GM12878 (cell line): ENCODE results near the gene RHBDF2. TPM values are rescaled to one million over a fixed set of nuclear protein-coding genes. Genes with fewer than 3 reads are reported as not detected.

ENCODE experiments used
- CHD2 ChIP-seq: IDR thresholded peaks from 2 replicates; pipeline ENCODE4 v1.6.1; 2011; ENCODE audit warnings: low read depth, low read length, improper control_type of control experiment, borderline replicate concordance
- ESRRA ChIP-seq: IDR thresholded peaks from 2 replicates; pipeline ENCODE4 v1.6.1; 2012; ENCODE audit warnings: mild to moderate bottlenecking, low read length, improper control_type of control experiment
- IKZF2 ChIP-seq, 2 experiments: fragments of 450-650 bp; IDR thresholded peaks; 2 replicates each; pipeline ENCODE4 v1.6.1; 2017; ENCODE audit warnings: mild to moderate bottlenecking in 2 of 2, moderate library complexity in 2 of 2
- MAX ChIP-seq: IDR thresholded peaks from 2 replicates; pipeline ENCODE4 v1.6.1; 2012; ENCODE audit warnings: low read depth, low read length, improper control_type of control experiment
- MYC ChIP-seq: IDR thresholded peaks from 2 replicates; pipeline ENCODE4 v1.6.1; 2011; ENCODE audit warnings: mild to moderate bottlenecking, low read length, moderate library complexity, inconsistent platforms; ENCODE audit not compliant: insufficient read depth, insufficient replicate concordance, insufficient read length, severe bottlenecking
- NR2C1 ChIP-seq: fragments of 450-650 bp; IDR thresholded peaks from 2 replicates; pipeline ENCODE4 v1.6.1; 2017; ENCODE audit warnings: antibody characterized with exemption, mild to moderate bottlenecking, moderate library complexity
- SUPT20H ChIP-seq: IDR thresholded peaks from 2 replicates; pipeline ENCODE4 v1.6.1; 2011; ENCODE audit warnings: low read depth, mild to moderate bottlenecking, low read length, moderate library complexity, borderline replicate concordance; ENCODE audit not compliant: control insufficient read depth
- SUZ12 ChIP-seq: fragments of 200-600 bp; sonication (generic); IDR thresholded peaks from one replicate; pipeline ENCODE4 v1.6.1; 2018; ENCODE audit warnings: antibody characterized with exemption, mild to moderate bottlenecking; ENCODE audit not compliant: unreplicated experiment
- ZBTB40 ChIP-seq: fragments of 450-650 bp; IDR thresholded peaks from 2 replicates; pipeline ENCODE4 v1.6.1; 2016; ENCODE audit warnings: mild to moderate bottlenecking, moderate library complexity, borderline replicate concordance
- ZNF24 ChIP-seq: fragments of 450-650 bp; IDR thresholded peaks from 2 replicates; pipeline ENCODE4 v1.6.1; 2017; ENCODE audit warnings: antibody characterized with exemption, mild to moderate bottlenecking
- polyA plus RNA-seq, 11 experiments: library from polyadenylated mRNA; depleted of rRNA in 4 of 11; unstranded in 6 of 11; stranded (reverse) in 5 of 11; fragments of >200 nt; fragmentation: Nextera tagmentation in 4 of 11; fragmentation: Illumina TruSeq in 1 of 11; extraction: Ambion mirVana in 4 of 11; extraction: Trizol in 1 of 11; gene quantifications; 1 replicate in 1 of 11; 2 replicates in 10 of 11; pipeline versions ENCODE4 v1.2.1 to v1.2.3, GENCODE V29; 2011 to 2016; ENCODE audit warnings: inconsistent platforms in 2 of 11, missing spikeins in 2 of 11, low read depth in 1 of 11
- total RNA-seq, 4 experiments: library from RNA; depleted of rRNA in 3 of 4; stranded (reverse); fragments of >200 nt in 3 of 4; fragmentation: Illumina TruSeq in 1 of 4; extraction: Trizol in 1 of 4; gene quantifications; 2 replicates each; pipeline versions ENCODE4 v1.2.1 to v1.2.3, GENCODE V29; 2013 to 2021
- TF ChIP-seq, protein P1 (sequence below): fragments of 450-650 bp; IDR thresholded peaks from 2 replicates; pipeline ENCODE4 v1.6.1; 2017; ENCODE audit warnings: low read depth, mild to moderate bottlenecking, moderate library complexity
- TF ChIP-seq, protein P2 (sequence below): fragments of 450-650 bp; IDR thresholded peaks from 2 replicates; pipeline ENCODE4 v1.6.1; 2017; ENCODE audit warnings: antibody characterized with exemption, mild to moderate bottlenecking, moderate library complexity

RHBDF2 gene
- total and polyA plus RNA-seq, 10 of the 15 experiments (the other 5 are each of a cell fraction or from before 2014, with no cell fraction given), result 0.97 to 43.0 (median 18.7) TPM

GRCh38 chr17:76493505-76494167 lies 7.6 kb downstream of the RHBDF2 start (continued):
- TF ChIP-seq ZBTB40 (0 out of 2 replicates have a peak, but pooled peaks have one; percentile 10), CHD2 (0 out of 2 replicates have a peak, but pooled peaks have one; percentile 14), MAX (no peak), NR2C1 (no peak), SUZ12 (no peak), SUPT20H (no peak), ESRRA (no peak), MYC (no peak), IKZF2 (IDR thresholded peaks at IDR 0.05) (peak in 1 of 2 experiments; percentile 54; a peak in 3 of 4 replicates), ZNF24 (no peak)
- TF ChIP-seq, protein P1, sequence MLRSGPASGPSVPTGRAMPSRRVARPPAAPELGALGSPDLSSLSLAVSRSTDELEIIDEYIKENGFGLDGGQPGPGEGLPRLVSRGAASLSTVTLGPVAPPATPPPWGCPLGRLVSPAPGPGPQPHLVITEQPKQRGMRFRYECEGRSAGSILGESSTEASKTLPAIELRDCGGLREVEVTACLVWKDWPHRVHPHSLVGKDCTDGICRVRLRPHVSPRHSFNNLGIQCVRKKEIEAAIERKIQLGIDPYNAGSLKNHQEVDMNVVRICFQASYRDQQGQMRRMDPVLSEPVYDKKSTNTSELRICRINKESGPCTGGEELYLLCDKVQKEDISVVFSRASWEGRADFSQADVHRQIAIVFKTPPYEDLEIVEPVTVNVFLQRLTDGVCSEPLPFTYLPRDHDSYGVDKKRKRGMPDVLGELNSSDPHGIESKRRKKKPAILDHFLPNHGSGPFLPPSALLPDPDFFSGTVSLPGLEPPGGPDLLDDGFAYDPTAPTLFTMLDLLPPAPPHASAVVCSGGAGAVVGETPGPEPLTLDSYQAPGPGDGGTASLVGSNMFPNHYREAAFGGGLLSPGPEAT, result 0 out of 2 replicates have a peak, but pooled peaks have one; percentile 21
- TF ChIP-seq, protein P2, sequence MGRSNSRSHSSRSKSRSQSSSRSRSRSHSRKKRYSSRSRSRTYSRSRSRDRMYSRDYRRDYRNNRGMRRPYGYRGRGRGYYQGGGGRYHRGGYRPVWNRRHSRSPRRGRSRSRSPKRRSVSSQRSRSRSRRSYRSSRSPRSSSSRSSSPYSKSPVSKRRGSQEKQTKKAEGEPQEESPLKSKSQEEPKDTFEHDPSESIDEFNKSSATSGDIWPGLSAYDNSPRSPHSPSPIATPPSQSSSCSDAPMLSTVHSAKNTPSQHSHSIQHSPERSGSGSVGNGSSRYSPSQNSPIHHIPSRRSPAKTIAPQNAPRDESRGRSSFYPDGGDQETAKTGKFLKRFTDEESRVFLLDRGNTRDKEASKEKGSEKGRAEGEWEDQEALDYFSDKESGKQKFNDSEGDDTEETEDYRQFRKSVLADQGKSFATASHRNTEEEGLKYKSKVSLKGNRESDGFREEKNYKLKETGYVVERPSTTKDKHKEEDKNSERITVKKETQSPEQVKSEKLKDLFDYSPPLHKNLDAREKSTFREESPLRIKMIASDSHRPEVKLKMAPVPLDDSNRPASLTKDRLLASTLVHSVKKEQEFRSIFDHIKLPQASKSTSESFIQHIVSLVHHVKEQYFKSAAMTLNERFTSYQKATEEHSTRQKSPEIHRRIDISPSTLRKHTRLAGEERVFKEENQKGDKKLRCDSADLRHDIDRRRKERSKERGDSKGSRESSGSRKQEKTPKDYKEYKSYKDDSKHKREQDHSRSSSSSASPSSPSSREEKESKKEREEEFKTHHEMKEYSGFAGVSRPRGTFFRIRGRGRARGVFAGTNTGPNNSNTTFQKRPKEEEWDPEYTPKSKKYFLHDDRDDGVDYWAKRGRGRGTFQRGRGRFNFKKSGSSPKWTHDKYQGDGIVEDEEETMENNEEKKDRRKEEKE, result no peak
